OCI-LY7 (cell line): ENCODE results near the gene APRT. TPM values are rescaled to one million over a fixed set of nuclear protein-coding genes. Genes with fewer than 3 reads are reported as not detected.

Experiments used
- BruUV-seq: library from RNA; stranded (reverse); fragments of 400-500 nt; replicated peaks from 2 replicates; lab custom pipeline; 2021; lab: Mats Ljungman, UMichigan
- CTCF ChIA-PET: fragments of 300-600 bp; sonication (Branson Sonifier 250); formaldehyde crosslinking; loops from one replicate; lab custom pipeline; 2022; ENCODE audit warnings: antibody characterized with exemption; ENCODE audit not compliant: unreplicated experiment; lab: Charles Lee
- POLR2A ChIA-PET: fragments of 300-600 bp; sonication (Branson Sonifier 250); formaldehyde crosslinking; loops from one replicate; lab custom pipeline; 2022; ENCODE audit warnings: antibody characterized with exemption; lab: Charles Lee
- DNase-seq: peaks from one replicate; pipeline ENCODE4 v3.0.0-alpha.2; 2015; ENCODE audit warnings: low spot score
- H2AFZ ChIP-seq: fragments of 200-600 bp; sonication (generic), shearing (Covaris generic); 2 replicates; pipeline ENCODE4 v1.6.1; 2014; ENCODE audit warnings: mild to moderate bottlenecking, antibody characterized with exemption, low read length, moderate library complexity
- H3K27ac ChIP-seq: fragments of 200-600 bp; sonication (generic); 2 replicates; pipeline ENCODE4 v1.5.1; 2014; ENCODE audit warnings: mixed run types, low read depth, mild to moderate bottlenecking, moderate library complexity, low read length, inconsistent platforms; ENCODE audit not compliant: poor library complexity, severe bottlenecking
- H3K36me3 ChIP-seq: fragments of 200-600 bp; sonication (generic); 2 replicates; pipeline ENCODE4 v1.6.1; 2014; ENCODE audit warnings: mild to moderate bottlenecking, antibody characterized with exemption, low read length, moderate library complexity, mixed read lengths; ENCODE audit not compliant: insufficient read depth
- H3K4me1 ChIP-seq: fragments of 200-600 bp; sonication (generic); 2 replicates; pipeline ENCODE4 v1.5.1; 2014; ENCODE audit warnings: mild to moderate bottlenecking, low read length; ENCODE audit not compliant: insufficient read depth, poor library complexity, severe bottlenecking
- H3K4me2 ChIP-seq: fragments of 200-600 bp; sonication (generic); 2 replicates; pipeline ENCODE4 v1.6.1; 2014; ENCODE audit warnings: mild to moderate bottlenecking, low read length
- H3K4me3 ChIP-seq: fragments of 200-600 bp; sonication (generic); 2 replicates; pipeline ENCODE4 v1.5.1; 2014; ENCODE audit warnings: mild to moderate bottlenecking, low read depth, low read length; ENCODE audit not compliant: poor library complexity, severe bottlenecking
- H3K79me2 ChIP-seq: fragments of 200-600 bp; sonication (generic); 2 replicates; pipeline ENCODE4 v1.6.1; 2016; ENCODE audit warnings: low read depth, mild to moderate bottlenecking, low read length, moderate library complexity, mixed read lengths; ENCODE audit not compliant: insufficient read depth
- H3K9me2 ChIP-seq: fragments of 200-600 bp; sonication (generic); 2 replicates; pipeline ENCODE4 v1.6.1; 2016; ENCODE audit warnings: mild to moderate bottlenecking, low read length, mixed read lengths; ENCODE audit not compliant: insufficient read depth
- H3K9me3 ChIP-seq: fragments of 200-600 bp; sonication (generic); 2 replicates; pipeline ENCODE4 v1.6.1; 2014; ENCODE audit warnings: mild to moderate bottlenecking, mixed run types, low read length, mixed read lengths
- H4K20me1 ChIP-seq: fragments of 200-600 bp; sonication (generic); 2 replicates; pipeline ENCODE4 v1.6.1; 2014; ENCODE audit warnings: mild to moderate bottlenecking, antibody characterized with exemption, low read length, moderate library complexity, mixed read lengths; ENCODE audit not compliant: insufficient read depth
- CTCF ChIP-seq: fragments of 200-600 bp; sonication (generic); conservative IDR thresholded peaks from 2 replicates; pipeline ENCODE4 v1.5.1; 2014; ENCODE audit warnings: mild to moderate bottlenecking, antibody characterized with exemption, low read length, moderate library complexity, mixed read lengths
- EZH2phosphoT487 ChIP-seq: fragments of 200-600 bp; sonication (generic); IDR thresholded peaks from 2 replicates; pipeline ENCODE4 v1.6.1; 2018; ENCODE audit warnings: low read depth, borderline replicate concordance, mild to moderate bottlenecking, mixed run types, antibody characterized with exemption, low read length, moderate library complexity, mixed read lengths
- intact Hi-C: fragments of 100-400 bp; cut with micrococcal nuclease; formaldehyde crosslinking; loops from one replicate; pipeline ENCODE4 v1.10.0; 2022; ENCODE audit not compliant: unreplicated experiment
- total RNA-seq, 2 experiments: library from RNA; depleted of rRNA in 1 of 2; stranded (reverse); fragments of >200 nt in 1 of 2; shearing (Covaris generic) in 1 of 2; gene quantifications; 2 replicates each; pipeline ENCODE4 v1.2.3, GENCODE V29; 2014 to 2022

The APRT gene
- total RNA-seq, 2 experiments from 2014 or later, result 151 to 216 TPM

- intact Hi-C loops, result loop anchor here (10.0 kb wide), 1 partner anchor 276 kb away; the partner anchor contains the start of gene ACSF3
- Histone ChIP-seq H3K4me1 (no peaks in the 10 kb centered on the region), H3K79me2 (no peaks in the 10 kb centered on the region), H3K9me2 (no peaks in the 10 kb centered on the region), H3K36me3 (no peaks in the 10 kb centered on the region), H3K27ac (no peak overlapping the region), H2AFZ (no peak overlapping the region), H3K4me2 (no peak overlapping the region), H3K9me3 (no peaks in the 10 kb centered on the region), H3K4me3 (no peak overlapping the region), H4K20me1 (no peaks in the 10 kb centered on the region)
- POLR2A ChIA-PET, result no interaction called here
- CTCF ChIA-PET, result no interaction called here
- TF ChIP-seq CTCF (no peak), EZH2phosphoT487 (no peak)
- DNase-seq, result no peak
- BruUV-seq, result no TSS peak
Observed at GRCh38 chr16:88818575-88818874, 6.8 kb upstream of the APRT start.

- Histone ChIP-seq H3K36me3 (no peaks in the 10 kb centered on the region), H4K20me1 (no peaks in the 10 kb centered on the region), H3K4me2 (no peak overlapping the region), H3K9me3 (no peaks in the 10 kb centered on the region), H2AFZ (no peak overlapping the region), H3K4me1 (no peaks in the 10 kb centered on the region), H3K79me2 (no peaks in the 10 kb centered on the region), H3K9me2 (no peaks in the 10 kb centered on the region), H3K27ac (no peak overlapping the region), H3K4me3 (no peak overlapping the region)
- intact Hi-C loops, result loop anchor here (10.0 kb wide), 1 partner anchor 277 kb away; the partner anchor contains the start of gene ACSF3
- CTCF ChIA-PET, result no interaction called here
- TF ChIP-seq EZH2phosphoT487, result no peak
- TF ChIP-seq CTCF, result no peak
- no TSS peak for BruUV-seq
- POLR2A ChIA-PET, result no interaction called here
- no peak for DNase-seq
Observed at GRCh38 chr16:88817785-88818574, 6.3 kb upstream of the APRT start.
